A549 (cell line): ENCODE measurements around the gene ATG101.

Source experiments
- CHD2 ChIP-seq: fragments of 150-350 bp; IDR thresholded peaks from 2 replicates; pipeline ENCODE4 v1.6.1; 2014; ENCODE audit warnings: low read length; ENCODE audit not compliant: partially characterized antibody
- ESRRA ChIP-seq: fragments of 150-350 bp; IDR thresholded peaks from 2 replicates; pipeline ENCODE4 v1.6.1; 2014; ENCODE audit warnings: mild to moderate bottlenecking, low read length, borderline replicate concordance
- HMGXB4 ChIP-seq: fragments of 250-450 bp; sonication (Bioruptor Pico); IDR thresholded peaks from 2 replicates; pipeline ENCODE4 v1.5.0; 2021; ENCODE audit warnings: mild to moderate bottlenecking, moderate library complexity, borderline replicate concordance
- MAFK ChIP-seq: fragments of 450-650 bp; IDR thresholded peaks from 2 replicates; pipeline ENCODE4 v1.6.1; 2014; ENCODE audit not compliant: partially characterized antibody
- MYC ChIP-seq: IDR thresholded peaks from 2 replicates; pipeline ENCODE4 v1.6.1; 2012; ENCODE audit warnings: mild to moderate bottlenecking, inconsistent platforms, low read length, improper control_type of control experiment, borderline replicate concordance
- POLR2A ChIP-seq: IDR thresholded peaks from 2 replicates; pipeline ENCODE4 v1.6.1; 2012; ENCODE audit warnings: mild to moderate bottlenecking, low read length
- RAD21 ChIP-seq, 2 experiments: fragments of >200 bp in 1 of 2; sonication (Bioruptor Twin) in 1 of 2; formaldehyde crosslinking in 1 of 2; IDR thresholded peaks in 1 of 2; conservative IDR thresholded peaks in 1 of 2; 2 replicates in 1 of 2; 3 replicates in 1 of 2; pipeline ENCODE4 v1.6.1; 2012 to 2018; ENCODE audit warnings: inconsistent platforms in 1 of 2
- ZSCAN20 ChIP-seq: fragments of 250-450 bp; sonication (Bioruptor Pico); IDR thresholded peaks from 2 replicates; pipeline ENCODE4 v1.8.0; 2022; ENCODE audit warnings: mild to moderate bottlenecking, moderate library complexity
- TF ChIP-seq, protein P1 (sequence below): fragments of >200 bp; sonication (Bioruptor Twin); formaldehyde crosslinking; IDR thresholded peaks from 3 replicates; pipeline ENCODE4 v1.5.1; 2016

DNA sequence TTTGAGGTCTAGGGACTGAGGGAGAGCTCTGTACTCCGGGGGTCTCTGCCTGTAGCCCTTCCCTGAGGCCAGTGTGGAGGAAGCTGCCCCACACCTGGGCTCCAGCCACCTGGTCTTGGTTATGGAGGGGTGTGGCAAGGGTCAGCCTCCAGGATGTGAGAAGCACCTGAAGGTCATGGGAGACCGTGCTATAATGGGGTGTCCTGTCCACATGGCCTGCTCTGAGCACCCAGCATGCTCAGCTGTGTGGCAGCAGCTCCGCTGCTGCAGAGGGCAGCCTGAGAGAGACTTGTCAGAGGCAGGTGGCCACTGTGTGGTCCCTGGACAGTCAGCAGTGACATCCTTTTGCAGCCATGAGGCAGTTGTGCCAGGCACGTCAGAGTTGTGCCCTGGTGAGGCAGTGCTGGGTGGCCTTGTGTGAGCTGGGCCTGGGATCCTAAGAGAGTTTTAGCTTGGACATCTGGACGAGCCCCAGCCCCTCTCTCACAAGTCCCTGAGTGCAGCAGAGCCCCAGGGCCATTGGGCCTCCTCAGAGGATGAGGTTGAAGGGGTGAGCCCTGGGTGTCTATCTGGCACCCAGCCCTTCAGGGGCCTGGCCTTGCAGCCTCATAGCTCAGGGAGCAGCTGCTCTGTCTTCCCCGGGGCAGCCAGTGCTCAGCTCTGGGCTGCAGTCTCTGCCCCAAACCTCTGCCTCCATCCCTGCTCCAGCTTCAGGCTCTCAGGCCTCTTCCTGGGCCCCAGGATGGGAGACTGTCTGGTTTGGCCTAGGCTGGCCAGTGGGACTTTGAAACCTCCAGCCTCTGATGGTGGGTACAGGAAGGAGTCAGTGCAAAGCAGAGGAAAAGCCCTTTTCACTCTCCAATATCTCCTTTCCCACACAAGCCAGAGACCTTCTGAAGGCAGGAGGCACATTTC, 7.4 kb upstream of the ATG101 start:
- TF ChIP-seq POLR2A (no peak), ZSCAN20 (CRISPR knock-in tag) (no peak), MAFK (no peak), MYC (no peak), CHD2 (no peak), ESRRA (no peak), HMGXB4 (CRISPR knock-in tag) (no peak), RAD21 (conservative IDR thresholded peaks at IDR 0.05 in 1 of 2, IDR thresholded peaks at IDR 0.05 in 1 of 2) (no peak)
- TF ChIP-seq, protein P1, sequence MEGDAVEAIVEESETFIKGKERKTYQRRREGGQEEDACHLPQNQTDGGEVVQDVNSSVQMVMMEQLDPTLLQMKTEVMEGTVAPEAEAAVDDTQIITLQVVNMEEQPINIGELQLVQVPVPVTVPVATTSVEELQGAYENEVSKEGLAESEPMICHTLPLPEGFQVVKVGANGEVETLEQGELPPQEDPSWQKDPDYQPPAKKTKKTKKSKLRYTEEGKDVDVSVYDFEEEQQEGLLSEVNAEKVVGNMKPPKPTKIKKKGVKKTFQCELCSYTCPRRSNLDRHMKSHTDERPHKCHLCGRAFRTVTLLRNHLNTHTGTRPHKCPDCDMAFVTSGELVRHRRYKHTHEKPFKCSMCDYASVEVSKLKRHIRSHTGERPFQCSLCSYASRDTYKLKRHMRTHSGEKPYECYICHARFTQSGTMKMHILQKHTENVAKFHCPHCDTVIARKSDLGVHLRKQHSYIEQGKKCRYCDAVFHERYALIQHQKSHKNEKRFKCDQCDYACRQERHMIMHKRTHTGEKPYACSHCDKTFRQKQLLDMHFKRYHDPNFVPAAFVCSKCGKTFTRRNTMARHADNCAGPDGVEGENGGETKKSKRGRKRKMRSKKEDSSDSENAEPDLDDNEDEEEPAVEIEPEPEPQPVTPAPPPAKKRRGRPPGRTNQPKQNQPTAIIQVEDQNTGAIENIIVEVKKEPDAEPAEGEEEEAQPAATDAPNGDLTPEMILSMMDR = no peak
